Measurements from ENCODE around the gene LCN6.

- TF ChIP-seq CHD2 (IDR thresholded peaks at IDR 0.05; ENCODE audit: low read depth, low read length) = no peak
- no peak for TF ChIP-seq CREB1 (IDR thresholded peaks at IDR 0.05)
- TF ChIP-seq CREB1 (CRISPR knock-in tag; IDR thresholded peaks at IDR 0.05) = no peak
- TF ChIP-seq MTF2 (CRISPR knock-in tag; IDR thresholded peaks at IDR 0.05; ENCODE audit: borderline replicate concordance) = no peak
- no peak for TF ChIP-seq MXD4 (CRISPR knock-in tag; IDR thresholded peaks at IDR 0.05)
- no peak for TF ChIP-seq ZNF670 (CRISPR knock-in tag; IDR thresholded peaks at IDR 0.05; ENCODE audit: borderline replicate concordance)
- TF ChIP-seq ATF7 (IDR thresholded peaks at IDR 0.05) = no peak
- TF ChIP-seq ATF7 (CRISPR knock-in tag; IDR thresholded peaks at IDR 0.05) = no peak
- TF ChIP-seq NR1H2 (CRISPR knock-in tag; IDR thresholded peaks at IDR 0.05; ENCODE audit: borderline replicate concordance, low read depth) = no peak
- TF ChIP-seq WIZ (CRISPR knock-in tag; IDR thresholded peaks at IDR 0.05) = no peak
Observed at GRCh38 chr9:136713550-136713949, 34.8 kb downstream of the LCN6 start.
